Neuronal stem cell (in vitro differentiated cells): ENCODE data around the gene GRPEL1.

Source experiments
- DNase-seq: peaks from one replicate; pipeline ENCODE4 v3.0.0-alpha.2; 2013; ENCODE audit warnings: low spot score
- H2AFZ ChIP-seq: one replicate; pipeline ENCODE4 v1.6.1; 2013; ENCODE audit warnings: mild to moderate bottlenecking, low read length, inconsistent platforms
- H2AK5ac ChIP-seq: 2 replicates; pipeline ENCODE4 v1.6.1; 2013; ENCODE audit warnings: low read depth, mild to moderate bottlenecking, inconsistent platforms, low read length, moderate library complexity, mixed read lengths
- H2BK120ac ChIP-seq: 2 replicates; pipeline ENCODE4 v1.6.1; 2013; ENCODE audit warnings: low read depth, mild to moderate bottlenecking, inconsistent platforms, low read length, moderate library complexity, mixed read lengths
- H2BK12ac ChIP-seq: one replicate; pipeline ENCODE4 v1.6.1; 2013; ENCODE audit warnings: low read length, inconsistent platforms
- H2BK15ac ChIP-seq: 2 replicates; pipeline ENCODE4 v1.6.1; 2013; ENCODE audit warnings: mild to moderate bottlenecking, low read length, inconsistent platforms, mixed read lengths
- H2BK5ac ChIP-seq: one replicate; pipeline ENCODE4 v1.6.1; 2013; ENCODE audit warnings: inconsistent platforms, mild to moderate bottlenecking, low read length, moderate library complexity
- H3K14ac ChIP-seq: one replicate; pipeline ENCODE4 v1.6.1; 2013; ENCODE audit warnings: low read length, inconsistent platforms
- H3K18ac ChIP-seq: 2 replicates; pipeline ENCODE4 v1.6.1; 2013; ENCODE audit warnings: low read length, inconsistent platforms
- H3K23ac ChIP-seq: 2 replicates; pipeline ENCODE4 v1.6.1; 2013; ENCODE audit warnings: low read depth, mild to moderate bottlenecking, mixed read lengths, low read length, inconsistent platforms; ENCODE audit not compliant: poor library complexity
- H3K27ac ChIP-seq: replicated peaks from 3 replicates; pipeline ENCODE4 v1.5.1; 2013; ENCODE audit warnings: low read length, inconsistent platforms
- H3K27me3 ChIP-seq, 3 experiments: 2 replicates each; pipeline ENCODE4 v1.6.1; 2013; ENCODE audit warnings: low read length in 3 of 3, mild to moderate bottlenecking in 2 of 3, inconsistent platforms in 1 of 3, low read depth in 1 of 3, mixed read lengths in 1 of 3, moderate library complexity in 1 of 3; ENCODE audit not compliant: control insufficient read depth in 3 of 3, insufficient read depth in 3 of 3
- H3K36me3 ChIP-seq, 2 donors: replicated peaks in 1 of 2; 2 replicates each; pipeline ENCODE4 v1.6.1; 2013; ENCODE audit warnings: low read length in 2 of 2; ENCODE audit not compliant: control insufficient read depth in 2 of 2, insufficient read depth in 2 of 2
- H3K4ac ChIP-seq: 2 replicates; pipeline ENCODE4 v1.6.1; 2013; ENCODE audit warnings: inconsistent platforms, mild to moderate bottlenecking, low read length, moderate library complexity
- H3K4me1 ChIP-seq, 2 donors: 1 replicate in 1 of 2; 2 replicates in 1 of 2; pipeline ENCODE4 v1.6.1; 2013; ENCODE audit warnings: low read length in 2 of 2, low read depth in 1 of 2; ENCODE audit not compliant: control insufficient read depth in 2 of 2, insufficient read depth in 1 of 2
- H3K4me2 ChIP-seq: one replicate; pipeline ENCODE4 v1.6.1; 2013; ENCODE audit warnings: mild to moderate bottlenecking, low read length, inconsistent platforms; ENCODE audit not compliant: insufficient read depth, poor library complexity, severe bottlenecking
- H3K4me3 ChIP-seq, 2 donors: 2 replicates each; pipeline ENCODE4 v1.5.1; 2013; ENCODE audit warnings: low read length in 2 of 2, mild to moderate bottlenecking in 2 of 2, inconsistent platforms in 1 of 2, moderate library complexity in 1 of 2
- H3K79me1 ChIP-seq: one replicate; pipeline ENCODE4 v1.6.1; 2013; ENCODE audit warnings: low read depth, mild to moderate bottlenecking, inconsistent platforms, low read length, moderate library complexity
- H3K9ac ChIP-seq: one replicate; pipeline ENCODE4 v1.6.1; 2013; ENCODE audit warnings: mild to moderate bottlenecking, low read depth, low read length, inconsistent platforms; ENCODE audit not compliant: poor library complexity
- H3K9me3 ChIP-seq, 2 donors: replicated peaks in 1 of 2; 2 replicates each; pipeline versions ENCODE3 to v1.6.1; 2013; ENCODE audit warnings: low read length in 2 of 2, mild to moderate bottlenecking in 2 of 2, inconsistent platforms in 1 of 2, low read depth in 1 of 2, mixed read lengths in 1 of 2, moderate library complexity in 1 of 2; ENCODE audit not compliant: control insufficient read depth in 2 of 2, insufficient read depth in 1 of 2
- H4K8ac ChIP-seq: one replicate; pipeline ENCODE4 v1.6.1; 2013; ENCODE audit warnings: low read depth, mild to moderate bottlenecking, inconsistent platforms, low read length, moderate library complexity
- H4K91ac ChIP-seq: one replicate; pipeline ENCODE4 v1.6.1; 2013; ENCODE audit warnings: low read length, low read depth, mild to moderate bottlenecking, inconsistent platforms; ENCODE audit not compliant: poor library complexity
- WGBS, 2 donors: extraction: QIAGEN DNeasy Blood & Tissue Kit; methylation state at CpG; one replicate each; pipeline ENCODE4 v1.1.7; 2013; ENCODE audit warnings: missing lambda C conversion rate in 2 of 2, mixed read lengths in 1 of 2; ENCODE audit not compliant: insufficient read length in 2 of 2, insufficient replicate concordance in 1 of 2; ENCODE audit errors: extremely low coverage in 2 of 2; 5-methylcytosine and 5-hydroxymethylcytosine counted together

The GRPEL1 gene

GRCh38 chr4:7041246-7041645, 26.6 kb downstream of the GRPEL1 start:
- no peak overlapping the region for H2BK15ac ChIP-seq
- no peak overlapping the region for H4K8ac ChIP-seq
- no CpG with 5 or more reads among the region's 19 CpGs for WGBS, 2 donors
- peaks cover 15 to 24% of the 10 kb centered on the region in 2 donors for H3K4me1 ChIP-seq
- peaks cover 0 to 11% of the 10 kb centered on the region in 2 donors for H3K36me3 ChIP-seq
- H3K14ac ChIP-seq: no peak overlapping the region
- no peak overlapping the region for H3K23ac ChIP-seq
- peaks cover 15% of the 10 kb centered on the region for H3K79me1 ChIP-seq
- DNase-seq: no peak
- H4K91ac ChIP-seq: no peak overlapping the region
- no peak overlapping the region for H2BK5ac ChIP-seq
- H3K4me3 ChIP-seq: peak overlapping the region in 1 of 2 donors; percentile 6
- no peak overlapping the region for H3K4ac ChIP-seq
- no peak overlapping the region for H2AFZ ChIP-seq
- no peak overlapping the region for H2BK120ac ChIP-seq
- H2AK5ac ChIP-seq: no peak overlapping the region
- H3K4me2 ChIP-seq: no peak overlapping the region
- no peak overlapping the region for H3K18ac ChIP-seq
- peak overlapping the region; percentile 73 for H3K9ac ChIP-seq
- H3K27me3 ChIP-seq: peaks cover 0 to 13% (median 2%) of the 10 kb centered on the region in 3 experiments
- no peak overlapping the region for H3K27ac ChIP-seq
- H3K9me3 ChIP-seq: no peaks in the 10 kb centered on the region
- no peak overlapping the region for H2BK12ac ChIP-seq

GRCh38 chr4:7040765-7041164, 27.1 kb downstream of the GRPEL1 start:
- Histone ChIP-seq H3K9ac (no peak overlapping the region), H3K23ac (no peak overlapping the region), H2BK15ac (no peak overlapping the region), H3K79me1 (peaks cover 12% of the 10 kb centered on the region), H3K4ac (no peak overlapping the region), H3K18ac (no peak overlapping the region), H3K27ac (no peak overlapping the region), H3K9me3 (no peaks in the 10 kb centered on the region), H3K14ac (no peak overlapping the region), H3K36me3 (peaks cover 0 to 11% of the 10 kb centered on the region in 2 donors), H2BK12ac (no peak overlapping the region), H2AFZ (no peak overlapping the region), H3K4me3 (no peak overlapping the region), H2AK5ac (no peak overlapping the region), H4K8ac (no peak overlapping the region), H2BK120ac (no peak overlapping the region), H3K4me2 (no peak overlapping the region), H3K4me1 (peaks cover 15 to 24% of the 10 kb centered on the region in 2 donors), H4K91ac (no peak overlapping the region), H3K27me3 (peaks cover 0 to 13% (median 2%) of the 10 kb centered on the region in 3 experiments), H2BK5ac (no peak overlapping the region)
- DNase-seq: no peak
- no CpG with 5 or more reads among the region's 4 CpGs for WGBS, 2 donors

- Histone ChIP-seq H4K8ac (no peak overlapping the region), H2AFZ (no peak overlapping the region), H3K27me3 (peaks cover 0 to 13% (median 2%) of the 10 kb centered on the region in 3 experiments), H2BK5ac (no peak overlapping the region), H3K36me3 (peaks cover 0 to 7% of the 10 kb centered on the region in 2 donors), H3K18ac (no peak overlapping the region), H3K9ac (no peak overlapping the region), H3K4me1 (peaks cover 6 to 19% of the 10 kb centered on the region in 2 donors), H3K9me3 (no peaks in the 10 kb centered on the region), H2BK15ac (no peak overlapping the region), H3K4ac (no peak overlapping the region), H3K4me2 (no peak overlapping the region), H3K23ac (no peak overlapping the region), H3K4me3 (no peak overlapping the region), H3K14ac (no peak overlapping the region), H2BK12ac (no peak overlapping the region), H4K91ac (no peak overlapping the region), H3K79me1 (no peaks in the 10 kb centered on the region), H2BK120ac (no peak overlapping the region), H3K27ac (no peak overlapping the region), H2AK5ac (no peak overlapping the region)
- DNase-seq: no peak
- no CpG with 5 or more reads among the region's 6 CpGs for WGBS, 2 donors
Observed at GRCh38 chr4:7037425-7037824, 30.4 kb downstream of the GRPEL1 start.

GRCh38 chr4:7034262-7035081, 33.4 kb downstream of the GRPEL1 start:
- Histone ChIP-seq H3K36me3 (peaks cover 23 to 36% of the 10 kb centered on the region in 2 donors), H2AFZ (no peak overlapping the region), H3K9me3 (no peaks in the 10 kb centered on the region), H2BK15ac (no peak overlapping the region), H3K4me1 (peaks cover 0 to 9% of the 10 kb centered on the region in 2 donors), H2BK120ac (no peak overlapping the region), H3K18ac (no peak overlapping the region), H4K91ac (no peak overlapping the region), H3K79me1 (no peaks in the 10 kb centered on the region), H3K4ac (no peak overlapping the region), H3K27ac (no peak overlapping the region), H3K23ac (peak overlapping the region; percentile 19), H2AK5ac (no peak overlapping the region), H3K4me2 (no peak overlapping the region), H3K14ac (peak overlapping the region; percentile 0), H3K4me3 (no peak overlapping the region), H4K8ac (peak overlapping the region; percentile 33), H3K27me3 (no peaks in the 10 kb centered on the region), H3K9ac (no peak overlapping the region), H2BK12ac (no peak overlapping the region), H2BK5ac (no peak overlapping the region)
- DNase-seq: no peak
- no CpG with 5 or more reads among the region's 20 CpGs for WGBS, 2 donors
